ENCODE results near the gene PHLPP1.
A peak's percentile ranks its signal among the peaks of the same experiment; 100 is the strongest.

The PHLPP1 gene

GRCh38 chr18:62715436-62715758 lies at the start of gene PHLPP1:
Gene PHLPP1, plus strand, starts transcription at chr18:62715541. Its CDS starts 143 bp downstream, at chr18:62715684.
- peak within 1 kb of the TSS; percentile 17 to 77 (median 71) for H3K9ac ChIP-seq (ENCODE audit: low read length in 5 of 5)
- no peaks in the 10 kb centered on the region for H3K9me3 ChIP-seq (ENCODE audit: control insufficient read depth in 5 of 5, low read length in 5 of 5)
- peaks cover 7 to 43% (median 32%) of the 10 kb centered on the region in 5 donors for H3K4me1 ChIP-seq (ENCODE audit: control insufficient read depth in 5 of 5, insufficient read depth in 5 of 5, low read length in 5 of 5)
- no peaks in the 10 kb centered on the region for H3K36me3 ChIP-seq (ENCODE audit: control insufficient read depth in 5 of 5, insufficient read depth in 5 of 5, low read length in 5 of 5)
- H3K27me3 ChIP-seq (ENCODE audit: control insufficient read depth in 5 of 5, insufficient read depth in 4 of 5, low read length in 5 of 5), result peaks cover 0 to 3% (median 0%) of the 10 kb centered on the region in 5 donors
- peak within 1 kb of the TSS; percentile 88 for H3K27ac ChIP-seq (ENCODE audit: low read depth, low read length)
- peak within 1 kb of the TSS; percentile 72 to 91 (median 85) for H3K4me3 ChIP-seq (ENCODE audit: low read depth in 1 of 5, low read length in 5 of 5)

GRCh38 chr18:62669225-62669624 lies 46.1 kb upstream of the PHLPP1 start:
- no peak overlapping the region for H3K27ac ChIP-seq (ENCODE audit: low read depth, low read length)
- H3K4me3 ChIP-seq (ENCODE audit: low read depth in 1 of 5, low read length in 5 of 5), result no peak overlapping the region
- no peaks in the 10 kb centered on the region for H3K27me3 ChIP-seq (ENCODE audit: control insufficient read depth in 5 of 5, insufficient read depth in 4 of 5, low read length in 5 of 5)
- peaks cover 0 to 20% (median 10%) of the 10 kb centered on the region in 5 donors for H3K9me3 ChIP-seq (ENCODE audit: control insufficient read depth in 5 of 5, low read length in 5 of 5)
- H3K36me3 ChIP-seq (ENCODE audit: control insufficient read depth in 5 of 5, insufficient read depth in 5 of 5, low read length in 5 of 5), result no peaks in the 10 kb centered on the region
- no peak overlapping the region for H3K9ac ChIP-seq (ENCODE audit: low read length in 5 of 5)
- no peaks in the 10 kb centered on the region for H3K4me1 ChIP-seq (ENCODE audit: control insufficient read depth in 5 of 5, insufficient read depth in 5 of 5, low read length in 5 of 5)

DNA sequence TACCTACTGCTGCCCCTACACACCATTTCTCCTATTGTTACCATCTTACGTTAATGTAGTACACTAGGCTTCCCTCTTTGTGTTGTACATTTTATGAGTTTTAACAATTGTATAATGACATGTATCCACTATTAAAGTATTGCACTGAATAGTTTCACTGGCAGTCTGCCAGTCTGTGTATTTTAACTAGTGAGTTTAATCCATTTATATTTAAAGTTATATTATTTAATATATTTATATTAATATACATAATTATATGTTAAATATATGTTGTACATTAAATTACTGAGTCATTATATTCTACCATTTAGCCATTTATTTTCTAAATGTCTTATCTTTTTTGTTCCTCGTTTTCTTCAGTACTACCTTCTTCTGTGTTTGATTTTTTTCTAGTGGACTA lies 44.8 kb upstream of the PHLPP1 start:
- H3K27ac ChIP-seq (ENCODE audit: low read depth, low read length), result no peak overlapping the region
- no peaks in the 10 kb centered on the region for H3K27me3 ChIP-seq (ENCODE audit: control insufficient read depth in 5 of 5, insufficient read depth in 4 of 5, low read length in 5 of 5)
- no peaks in the 10 kb centered on the region for H3K4me1 ChIP-seq (ENCODE audit: control insufficient read depth in 5 of 5, insufficient read depth in 5 of 5, low read length in 5 of 5)
- H3K4me3 ChIP-seq (ENCODE audit: low read depth in 1 of 5, low read length in 5 of 5), result no peak overlapping the region
- H3K36me3 ChIP-seq (ENCODE audit: control insufficient read depth in 5 of 5, insufficient read depth in 5 of 5, low read length in 5 of 5), result no peaks in the 10 kb centered on the region
- no peak overlapping the region for H3K9ac ChIP-seq (ENCODE audit: low read length in 5 of 5)
- H3K9me3 ChIP-seq (ENCODE audit: control insufficient read depth in 5 of 5, low read length in 5 of 5), result peaks cover 0 to 23% (median 10%) of the 10 kb centered on the region in 5 donors

DNA sequence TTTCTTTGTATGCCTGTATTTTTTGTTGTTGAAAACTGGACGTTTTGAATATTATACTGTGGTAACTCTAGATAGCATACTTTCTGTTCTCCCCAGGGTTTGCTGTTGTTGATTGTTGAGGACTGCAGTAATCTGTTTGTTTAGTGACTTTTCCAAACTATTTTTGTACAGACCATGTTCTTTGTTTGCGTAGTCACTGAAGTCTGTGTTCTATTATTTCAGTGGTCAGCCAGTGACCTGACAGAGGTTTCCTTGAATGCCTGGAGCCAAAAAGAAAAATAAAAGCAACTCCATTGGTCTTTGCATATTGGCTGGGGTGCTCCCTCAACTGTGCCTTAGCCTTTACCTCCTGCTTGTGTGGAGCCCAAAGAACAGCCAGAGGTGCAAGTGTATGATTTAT lies 42.7 kb upstream of the PHLPP1 start:
- no peak overlapping the region for H3K27ac ChIP-seq (ENCODE audit: low read depth, low read length)
- H3K36me3 ChIP-seq (ENCODE audit: control insufficient read depth in 5 of 5, insufficient read depth in 5 of 5, low read length in 5 of 5), result no peaks in the 10 kb centered on the region
- H3K9me3 ChIP-seq (ENCODE audit: control insufficient read depth in 5 of 5, low read length in 5 of 5), result peaks cover 0 to 23% (median 10%) of the 10 kb centered on the region in 5 donors
- H3K27me3 ChIP-seq (ENCODE audit: control insufficient read depth in 5 of 5, insufficient read depth in 4 of 5, low read length in 5 of 5), result no peaks in the 10 kb centered on the region
- H3K4me1 ChIP-seq (ENCODE audit: control insufficient read depth in 5 of 5, insufficient read depth in 5 of 5, low read length in 5 of 5), result no peaks in the 10 kb centered on the region
- H3K4me3 ChIP-seq (ENCODE audit: low read depth in 1 of 5, low read length in 5 of 5), result no peak overlapping the region
- no peak overlapping the region for H3K9ac ChIP-seq (ENCODE audit: low read length in 5 of 5)

GRCh38 chr18:62678847-62679485 lies 36.4 kb upstream of the PHLPP1 start:
- H3K4me3 ChIP-seq (ENCODE audit: low read depth in 1 of 5, low read length in 5 of 5), result no peak overlapping the region

GRCh38 chr18:62682371-62682770 lies 33.0 kb upstream of the PHLPP1 start:
- Histone ChIP-seq H3K9me3 (ENCODE audit: control insufficient read depth in 5 of 5, low read length in 5 of 5) (no peaks in the 10 kb centered on the region), H3K4me1 (ENCODE audit: control insufficient read depth in 5 of 5, insufficient read depth in 5 of 5, low read length in 5 of 5) (no peaks in the 10 kb centered on the region), H3K4me3 (ENCODE audit: low read depth in 1 of 5, low read length in 5 of 5) (no peak overlapping the region), H3K36me3 (ENCODE audit: control insufficient read depth in 5 of 5, insufficient read depth in 5 of 5, low read length in 5 of 5) (no peaks in the 10 kb centered on the region), H3K27me3 (ENCODE audit: control insufficient read depth in 5 of 5, insufficient read depth in 4 of 5, low read length in 5 of 5) (no peaks in the 10 kb centered on the region), H3K9ac (ENCODE audit: low read length in 5 of 5) (no peak overlapping the region), H3K27ac (ENCODE audit: low read depth, low read length) (no peak overlapping the region)

More at GRCh38 chr18:62678847-62679485, 36.4 kb upstream of the PHLPP1 start:
- no peaks in the 10 kb centered on the region for H3K27me3 ChIP-seq (ENCODE audit: control insufficient read depth in 5 of 5, insufficient read depth in 4 of 5, low read length in 5 of 5)
- no peaks in the 10 kb centered on the region for H3K36me3 ChIP-seq (ENCODE audit: control insufficient read depth in 5 of 5, insufficient read depth in 5 of 5, low read length in 5 of 5)
- no peak overlapping the region for H3K9ac ChIP-seq (ENCODE audit: low read length in 5 of 5)
- no peaks in the 10 kb centered on the region for H3K4me1 ChIP-seq (ENCODE audit: control insufficient read depth in 5 of 5, insufficient read depth in 5 of 5, low read length in 5 of 5)
- H3K27ac ChIP-seq (ENCODE audit: low read depth, low read length), result no peak overlapping the region
- peaks cover 0 to 3% (median 0%) of the 10 kb centered on the region in 5 donors for H3K9me3 ChIP-seq (ENCODE audit: control insufficient read depth in 5 of 5, low read length in 5 of 5)

GRCh38 chr18:62683935-62684334 lies 31.4 kb upstream of the PHLPP1 start:
- Histone ChIP-seq H3K9ac (ENCODE audit: low read length in 5 of 5) (no peak overlapping the region), H3K9me3 (ENCODE audit: control insufficient read depth in 5 of 5, low read length in 5 of 5) (peaks cover 0 to 9% (median 8%) of the 10 kb centered on the region in 5 donors), H3K4me3 (ENCODE audit: low read depth in 1 of 5, low read length in 5 of 5) (no peak overlapping the region), H3K27me3 (ENCODE audit: control insufficient read depth in 5 of 5, insufficient read depth in 4 of 5, low read length in 5 of 5) (no peaks in the 10 kb centered on the region), H3K4me1 (ENCODE audit: control insufficient read depth in 5 of 5, insufficient read depth in 5 of 5, low read length in 5 of 5) (no peaks in the 10 kb centered on the region), H3K36me3 (ENCODE audit: control insufficient read depth in 5 of 5, insufficient read depth in 5 of 5, low read length in 5 of 5) (no peaks in the 10 kb centered on the region), H3K27ac (ENCODE audit: low read depth, low read length) (no peak overlapping the region)

DNA sequence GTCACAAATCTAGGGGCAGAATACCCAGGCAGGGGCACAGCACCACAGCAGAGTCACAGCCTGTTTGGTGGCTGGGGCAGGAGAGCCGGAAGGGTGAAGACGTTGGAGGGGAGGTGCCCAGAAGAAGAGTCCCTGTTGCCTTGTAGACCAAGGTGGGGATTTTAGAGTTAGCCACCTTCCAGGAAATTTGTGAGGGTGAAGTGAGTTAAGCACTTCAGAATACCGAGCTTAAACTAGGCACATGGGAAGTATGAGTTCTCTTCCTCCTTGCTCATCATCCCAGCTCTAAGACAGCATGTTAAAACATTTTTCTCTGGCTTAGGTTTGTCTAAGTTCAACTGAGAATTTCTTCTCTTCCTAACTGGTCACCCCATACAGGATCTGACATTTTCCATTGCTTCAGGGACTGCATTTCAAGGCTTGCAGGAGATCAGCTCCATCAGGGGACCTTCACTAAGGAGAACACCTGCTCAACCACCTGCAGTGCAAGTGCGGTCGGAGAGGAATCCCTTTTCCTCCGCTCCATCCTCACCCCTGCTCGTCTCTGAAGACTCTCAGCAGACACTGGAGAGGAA lies 26.5 kb upstream of the PHLPP1 start:
- H3K36me3 ChIP-seq (ENCODE audit: control insufficient read depth in 5 of 5, insufficient read depth in 5 of 5, low read length in 5 of 5), result no peaks in the 10 kb centered on the region
- no peaks in the 10 kb centered on the region for H3K27me3 ChIP-seq (ENCODE audit: control insufficient read depth in 5 of 5, insufficient read depth in 4 of 5, low read length in 5 of 5)
- no peak overlapping the region for H3K9ac ChIP-seq (ENCODE audit: low read length in 5 of 5)
- peaks cover 0 to 9% (median 0%) of the 10 kb centered on the region in 5 donors for H3K4me1 ChIP-seq (ENCODE audit: control insufficient read depth in 5 of 5, insufficient read depth in 5 of 5, low read length in 5 of 5)
- peaks cover 0 to 19% (median 15%) of the 10 kb centered on the region in 5 donors for H3K9me3 ChIP-seq (ENCODE audit: control insufficient read depth in 5 of 5, low read length in 5 of 5)
- no peak overlapping the region for H3K27ac ChIP-seq (ENCODE audit: low read depth, low read length)
- H3K4me3 ChIP-seq (ENCODE audit: low read depth in 1 of 5, low read length in 5 of 5), result no peak overlapping the region

DNA sequence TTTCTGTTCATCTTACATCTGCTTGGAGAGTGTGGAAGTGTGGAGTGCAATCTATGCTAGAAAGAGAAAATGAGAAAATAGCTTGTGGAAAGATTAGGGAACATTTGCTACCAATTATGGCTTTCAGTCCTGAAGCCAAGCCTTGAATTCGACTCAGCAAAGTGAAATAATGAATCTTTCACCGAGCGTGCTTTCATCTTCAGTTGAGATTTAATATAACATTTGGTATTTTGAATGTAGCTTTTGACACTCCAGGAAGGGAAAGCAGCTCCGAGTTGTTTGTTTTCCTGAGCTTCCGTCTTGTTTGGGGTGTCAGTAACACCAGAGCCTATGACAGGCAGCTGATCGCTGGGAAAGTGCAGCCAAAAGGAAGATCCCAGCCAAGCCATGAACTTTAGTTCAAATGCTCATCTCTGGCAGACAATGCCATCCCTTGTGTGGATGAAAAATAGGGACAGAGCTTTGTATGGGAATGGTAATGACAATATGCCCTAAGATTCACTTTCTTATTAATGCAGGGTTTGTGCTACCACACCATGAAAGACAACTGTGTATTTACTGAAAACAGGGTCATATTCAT lies 25.0 kb upstream of the PHLPP1 start:
- Histone ChIP-seq H3K27me3 (ENCODE audit: control insufficient read depth in 5 of 5, insufficient read depth in 4 of 5, low read length in 5 of 5) (no peaks in the 10 kb centered on the region), H3K36me3 (ENCODE audit: control insufficient read depth in 5 of 5, insufficient read depth in 5 of 5, low read length in 5 of 5) (no peaks in the 10 kb centered on the region), H3K27ac (ENCODE audit: low read depth, low read length) (no peak overlapping the region), H3K9ac (ENCODE audit: low read length in 5 of 5) (peak overlapping the region in 2 of 5 donors; percentile 16 to 60), H3K4me1 (ENCODE audit: control insufficient read depth in 5 of 5, insufficient read depth in 5 of 5, low read length in 5 of 5) (peaks cover 0 to 9% (median 0%) of the 10 kb centered on the region in 5 donors), H3K4me3 (ENCODE audit: low read depth in 1 of 5, low read length in 5 of 5) (peak overlapping the region in 4 of 5 donors; percentile 24 to 63 (median 37)), H3K9me3 (ENCODE audit: control insufficient read depth in 5 of 5, low read length in 5 of 5) (peaks cover 0 to 19% (median 15%) of the 10 kb centered on the region in 5 donors)

DNA sequence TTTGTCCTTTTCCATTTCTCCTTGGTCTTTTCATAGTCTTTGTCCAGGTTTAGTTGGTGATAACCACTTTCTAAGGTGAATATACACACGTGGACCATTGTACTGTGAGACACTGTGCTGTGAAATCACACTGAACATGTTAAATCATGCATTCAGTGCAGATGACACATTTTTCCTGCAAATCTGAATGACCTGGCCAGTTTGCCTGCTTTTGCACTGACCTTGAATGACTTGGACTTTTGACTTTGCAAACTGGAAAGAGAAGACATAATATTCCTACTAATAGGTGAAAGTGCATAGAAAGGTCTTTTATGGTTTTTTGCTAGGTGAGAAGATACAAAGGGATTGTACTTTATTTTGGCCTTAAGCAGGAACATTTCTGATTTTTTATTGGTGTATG lies 21.7 kb upstream of the PHLPP1 start:
- Histone ChIP-seq H3K36me3 (ENCODE audit: control insufficient read depth in 5 of 5, insufficient read depth in 5 of 5, low read length in 5 of 5) (no peaks in the 10 kb centered on the region), H3K27me3 (ENCODE audit: control insufficient read depth in 5 of 5, insufficient read depth in 4 of 5, low read length in 5 of 5) (no peaks in the 10 kb centered on the region), H3K9me3 (ENCODE audit: control insufficient read depth in 5 of 5, low read length in 5 of 5) (peaks cover 0 to 13% (median 10%) of the 10 kb centered on the region in 5 donors), H3K27ac (ENCODE audit: low read depth, low read length) (no peak overlapping the region), H3K9ac (ENCODE audit: low read length in 5 of 5) (no peak overlapping the region), H3K4me3 (ENCODE audit: low read depth in 1 of 5, low read length in 5 of 5) (no peak overlapping the region), H3K4me1 (ENCODE audit: control insufficient read depth in 5 of 5, insufficient read depth in 5 of 5, low read length in 5 of 5) (peaks cover 0 to 9% (median 0%) of the 10 kb centered on the region in 5 donors)

All from subcutaneous abdominal adipose tissue (tissue), 5 donors.